HG03469 (cell line): Measurements from ENCODE around the gene SEMA3B.
"Not testable (repeated sequence)": the region's sequence is repeated elsewhere in the genome, so short reads cannot be mapped to it uniquely, and the experiment has no call there.

Source experiments
- ATAC-seq: cut with Tn5 transposase; IDR thresholded peaks from one replicate; pipeline ENCODE4 v1.9.1; 2021; ENCODE audit warnings: mild to moderate bottlenecking, moderate library complexity, moderate number of reproducible peaks; ENCODE audit not compliant: unreplicated experiment

Gene SEMA3B

GRCh38 chr3:50312041-50312440 is 43.1 kb downstream of the SEMA3B start:
- ATAC-seq = not testable (repeated sequence)

DNA sequence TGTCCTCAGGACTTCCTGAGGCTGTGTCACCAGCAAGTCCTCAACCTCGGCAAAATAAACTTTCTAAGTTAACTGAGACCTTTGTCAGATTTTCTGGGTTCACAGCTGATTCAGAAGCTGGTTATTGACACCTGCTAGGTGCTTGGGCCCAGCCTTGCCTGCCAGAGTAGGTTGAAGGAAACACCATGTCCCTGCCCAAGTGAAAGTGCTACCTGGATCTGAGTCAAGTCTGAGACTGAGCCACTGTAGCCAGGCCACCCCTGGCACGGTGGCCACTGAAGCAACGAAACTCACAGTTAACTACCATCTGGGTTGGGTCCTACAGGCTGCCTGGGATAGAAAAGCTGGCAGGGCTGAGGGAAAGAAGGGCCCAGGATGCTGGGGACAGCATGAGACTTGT is 45.4 kb downstream of the SEMA3B start:
- no peak for ATAC-seq

GRCh38 chr3:50314816-50315215 is 45.9 kb downstream of the SEMA3B start:
- ATAC-seq = no peak

DNA sequence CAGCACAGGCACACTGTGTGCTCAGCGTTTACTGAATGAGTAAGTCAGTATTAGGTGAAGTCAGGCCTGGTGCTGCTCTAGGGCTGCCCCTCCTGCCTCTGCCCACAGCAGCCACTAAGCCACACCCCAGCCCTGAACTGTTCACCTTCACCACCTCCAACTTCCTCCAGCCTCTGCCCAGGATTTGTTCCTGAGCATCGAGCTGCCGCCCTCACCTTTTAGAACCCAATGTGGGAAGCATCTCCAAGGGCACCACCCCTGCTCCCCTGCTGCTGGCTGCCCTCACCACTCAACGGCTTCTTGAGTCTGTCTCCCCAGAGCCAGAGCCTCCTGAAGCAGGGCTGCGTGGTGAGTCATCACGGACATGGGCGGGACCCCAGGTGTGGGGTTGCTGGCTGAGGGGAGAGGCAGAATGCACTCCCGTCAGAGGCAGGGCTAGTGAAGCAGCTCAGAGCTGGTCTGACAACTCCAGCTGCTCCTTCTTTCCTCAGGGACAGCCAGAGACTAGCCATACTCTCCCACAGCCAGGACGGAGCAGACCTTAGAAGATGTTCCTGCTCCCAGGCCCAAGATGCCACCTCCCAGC is 47.8 kb downstream of the SEMA3B start:
- ATAC-seq = no peak

DNA sequence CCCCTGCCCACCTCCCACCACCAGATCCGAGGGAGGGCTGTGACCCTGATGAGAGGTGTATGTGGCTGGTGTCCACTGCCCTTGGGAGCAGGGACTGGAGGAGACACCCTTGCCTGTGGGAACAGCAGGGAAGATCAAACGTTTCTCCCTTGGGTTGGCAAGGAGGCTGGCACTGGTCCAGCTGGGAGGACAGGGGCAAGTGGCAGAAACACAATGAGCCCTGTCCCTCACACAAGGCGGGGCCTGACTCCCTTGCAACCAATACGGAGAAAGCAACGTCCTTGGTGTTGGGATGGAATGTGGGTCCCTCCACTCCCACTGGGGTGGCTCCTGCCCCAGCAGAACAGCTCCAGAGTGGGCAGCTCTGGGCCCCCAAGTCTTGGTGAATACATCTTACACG is 48.4 kb downstream of the SEMA3B start:
- ATAC-seq = no peak

- no peak for ATAC-seq
Observed at GRCh38 chr3:50318163-50318562, 49.2 kb downstream of the SEMA3B start.

GRCh38 chr3:50318615-50319014 is 49.7 kb downstream of the SEMA3B start:
- no peak for ATAC-seq

DNA sequence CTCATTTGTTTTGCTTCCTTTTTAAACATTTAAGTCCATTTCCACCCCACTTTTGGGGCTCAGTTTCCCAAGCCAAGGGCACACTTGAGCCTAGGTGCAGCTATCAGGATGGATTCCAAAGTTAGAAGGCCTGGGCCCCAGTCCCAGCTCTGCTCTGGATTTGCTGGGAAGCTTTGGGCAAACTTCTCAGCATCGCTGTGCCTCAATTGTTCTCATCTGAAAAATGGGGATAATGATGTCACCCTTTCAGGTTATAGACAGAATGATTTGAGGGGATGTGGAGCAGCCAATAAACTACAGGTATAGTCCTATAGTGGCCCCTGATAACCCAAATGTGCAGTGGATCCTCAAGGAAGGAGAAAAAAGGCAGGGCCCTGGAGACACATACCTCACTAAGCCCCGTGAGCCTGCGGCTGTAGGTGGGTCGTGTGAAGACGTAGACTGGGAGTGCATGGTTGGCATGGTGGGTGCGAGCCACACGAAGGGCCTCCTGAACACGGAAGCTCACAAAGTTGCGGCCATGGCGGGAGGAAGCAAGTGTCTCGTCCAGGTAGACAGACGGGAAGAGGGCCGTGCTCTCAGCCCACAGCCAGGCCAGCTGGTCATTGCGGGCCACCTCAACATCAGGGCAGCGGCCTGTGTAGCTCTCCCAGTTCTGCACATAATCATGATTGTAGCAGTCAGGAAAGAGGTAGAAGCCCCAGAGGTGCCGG is 50.4 kb downstream of the SEMA3B start:
- no peak for ATAC-seq

DNA sequence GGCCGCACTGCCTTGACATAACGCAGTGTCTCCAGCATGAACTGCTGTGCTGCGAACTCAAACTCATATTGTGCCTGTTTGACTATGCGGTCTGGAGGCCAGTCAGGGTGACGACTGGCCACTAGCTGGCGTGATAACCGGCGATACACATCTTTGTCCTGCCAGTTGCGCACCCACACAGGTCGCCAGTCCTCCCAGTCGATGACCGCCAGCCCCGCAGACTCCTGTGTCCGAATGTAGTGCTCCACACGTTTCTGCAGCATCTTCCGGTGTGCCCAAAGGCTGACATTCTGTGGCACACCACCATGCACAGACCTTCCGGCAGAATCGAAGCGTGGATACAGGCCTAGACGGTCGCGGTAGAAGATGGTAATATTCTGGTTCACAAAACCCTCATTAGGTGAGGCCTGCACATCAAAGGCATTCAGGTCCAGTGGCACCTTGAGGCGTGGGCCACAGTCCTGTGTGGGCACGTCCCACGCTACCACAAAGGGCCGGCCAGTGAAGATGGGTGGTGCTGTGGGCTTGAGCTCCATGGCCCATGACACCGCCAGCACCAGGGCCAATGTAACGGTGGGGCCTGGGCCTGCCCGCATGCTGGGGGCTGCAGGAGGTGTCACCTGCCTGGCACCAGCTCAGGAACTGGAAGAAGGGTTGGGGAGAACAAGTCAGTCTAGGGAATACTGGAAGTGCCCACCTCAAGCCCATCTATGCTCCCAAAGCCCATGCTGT is 51.1 kb downstream of the SEMA3B start:
- no peak for ATAC-seq

DNA sequence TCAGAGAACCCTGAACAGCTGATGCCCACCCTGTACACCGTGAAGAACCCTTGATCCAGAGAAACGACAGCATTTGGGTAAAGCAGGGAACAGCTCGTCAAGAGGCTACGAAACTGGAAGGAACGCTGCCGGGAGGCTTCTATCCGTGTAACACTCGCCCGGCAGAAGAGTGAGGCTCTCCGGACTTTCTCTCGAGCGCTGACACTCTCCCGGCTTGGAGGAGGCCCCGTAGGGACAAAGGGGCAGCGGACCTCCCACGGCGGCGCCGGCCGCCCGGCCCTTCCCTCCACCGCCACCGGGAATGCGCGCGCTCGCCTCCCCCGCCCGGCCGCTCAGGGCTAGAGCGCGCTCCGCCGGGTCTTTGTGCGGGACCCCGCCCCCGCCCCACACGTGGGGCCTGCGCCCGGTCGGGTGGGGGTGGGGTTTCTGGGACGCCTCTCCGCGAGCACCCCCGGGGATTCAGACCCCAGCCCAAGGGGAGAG is 51.9 kb downstream of the SEMA3B start:
- peak; percentile 23 for ATAC-seq

DNA sequence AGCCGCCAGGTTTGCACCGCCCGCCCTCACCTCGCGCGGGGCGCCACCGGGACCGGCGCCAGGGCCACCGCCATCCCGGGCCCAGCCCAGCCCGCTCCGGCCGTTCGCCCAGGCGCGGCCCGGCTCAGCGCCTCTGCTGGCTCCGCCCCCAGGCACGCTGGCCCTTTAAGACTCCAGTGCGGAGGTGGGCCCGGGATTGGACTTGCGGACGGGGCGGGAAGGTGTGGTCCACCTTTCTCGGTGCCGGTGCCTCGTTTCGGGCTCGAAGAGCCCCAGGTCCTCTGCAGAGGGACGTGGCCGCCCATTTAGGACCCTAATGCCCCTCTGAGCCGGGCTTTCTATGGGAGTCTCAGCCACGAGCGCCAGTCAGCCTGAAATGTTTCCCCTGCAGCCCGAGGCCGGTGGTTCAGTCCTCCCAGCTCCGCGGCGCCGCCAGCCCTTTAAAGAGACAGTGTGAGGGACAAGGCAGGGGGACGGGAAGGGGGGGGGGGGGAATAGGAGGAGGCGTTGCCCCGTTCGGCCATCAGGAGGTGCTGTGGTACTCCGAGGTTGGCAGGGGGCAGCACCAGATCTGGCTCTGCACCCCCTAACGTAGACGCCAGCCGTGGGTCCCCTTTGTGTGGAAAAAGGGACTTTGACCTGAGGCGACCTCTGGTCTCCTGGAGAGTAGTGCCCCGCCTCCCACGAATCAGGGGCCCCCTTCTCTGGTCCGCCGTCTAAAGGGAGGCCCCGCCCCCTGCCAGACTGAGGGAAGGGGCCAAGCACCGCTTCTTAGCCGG is 52.6 kb downstream of the SEMA3B start:
- ATAC-seq = peak; percentile 41

- no peak for ATAC-seq
Observed at GRCh38 chr3:50322115-50322385, 53.1 kb downstream of the SEMA3B start.

GRCh38 chr3:50322386-50323091 is 53.6 kb downstream of the SEMA3B start, which contains the start of gene HYAL2:
Gene HYAL2 (minus strand): TSS chr3:50322745. CDS start chr3:50320489, 2,256 bp downstream.
- ATAC-seq = no peak

DNA sequence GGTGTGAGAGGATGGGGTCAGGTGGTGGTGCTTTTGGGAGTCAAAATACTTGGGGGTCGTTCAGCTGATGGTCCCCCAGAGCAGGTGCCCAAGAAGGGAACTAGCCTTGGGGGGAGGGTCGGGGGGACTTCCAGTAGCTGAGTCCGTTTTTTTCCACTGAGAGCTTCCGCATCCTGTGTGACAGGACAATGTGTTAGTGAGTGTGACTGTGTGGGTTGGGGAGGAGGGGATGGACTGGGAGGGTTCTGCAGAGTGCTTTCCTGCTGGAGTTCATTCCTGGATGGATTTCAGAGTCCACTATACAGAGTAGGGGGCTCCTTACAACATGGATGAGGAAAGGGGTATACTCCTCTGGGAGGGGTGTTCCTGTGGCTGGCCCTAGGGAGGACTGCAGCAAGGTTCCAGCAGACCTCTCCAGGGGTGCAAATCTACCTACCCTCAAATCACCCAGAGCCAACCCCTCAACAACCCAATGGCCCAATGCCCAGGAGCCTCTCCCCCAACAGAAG is 54.2 kb downstream of the SEMA3B start:
- no peak for ATAC-seq

DNA sequence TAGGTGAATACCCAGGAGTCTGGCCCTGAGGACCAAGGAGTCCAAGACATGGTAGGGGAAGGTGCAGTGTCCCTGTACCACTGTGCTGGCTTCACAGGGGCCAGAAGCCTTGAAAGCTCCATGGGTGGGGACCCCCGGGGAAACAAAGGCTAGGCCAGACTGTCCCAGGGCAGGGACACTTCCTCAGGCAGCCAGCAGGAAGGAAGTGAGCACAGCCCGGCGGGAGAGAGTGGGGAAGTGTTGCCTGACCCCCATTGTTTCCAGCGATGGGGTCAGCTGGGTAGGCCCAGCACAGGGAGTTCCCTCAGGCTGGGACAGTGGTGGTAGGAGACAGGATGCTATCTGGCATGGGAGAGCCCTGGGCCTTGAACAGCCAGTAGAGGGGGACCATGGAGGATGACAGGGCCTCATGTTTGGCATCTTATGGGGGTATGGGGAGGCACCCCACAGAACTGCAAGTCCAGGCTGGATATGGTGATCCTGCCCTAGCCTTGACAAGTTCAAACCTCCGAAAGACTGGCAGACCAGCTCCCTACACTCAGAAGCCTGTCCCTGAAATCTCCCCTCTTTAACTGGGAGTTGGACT is 54.8 kb downstream of the SEMA3B start:
- ATAC-seq = no peak

GRCh38 chr3:50324351-50325112 is 55.6 kb downstream of the SEMA3B start:
- ATAC-seq = no peak

- no peak for ATAC-seq
Observed at GRCh38 chr3:50325113-50325480, 56.1 kb downstream of the SEMA3B start.

DNA sequence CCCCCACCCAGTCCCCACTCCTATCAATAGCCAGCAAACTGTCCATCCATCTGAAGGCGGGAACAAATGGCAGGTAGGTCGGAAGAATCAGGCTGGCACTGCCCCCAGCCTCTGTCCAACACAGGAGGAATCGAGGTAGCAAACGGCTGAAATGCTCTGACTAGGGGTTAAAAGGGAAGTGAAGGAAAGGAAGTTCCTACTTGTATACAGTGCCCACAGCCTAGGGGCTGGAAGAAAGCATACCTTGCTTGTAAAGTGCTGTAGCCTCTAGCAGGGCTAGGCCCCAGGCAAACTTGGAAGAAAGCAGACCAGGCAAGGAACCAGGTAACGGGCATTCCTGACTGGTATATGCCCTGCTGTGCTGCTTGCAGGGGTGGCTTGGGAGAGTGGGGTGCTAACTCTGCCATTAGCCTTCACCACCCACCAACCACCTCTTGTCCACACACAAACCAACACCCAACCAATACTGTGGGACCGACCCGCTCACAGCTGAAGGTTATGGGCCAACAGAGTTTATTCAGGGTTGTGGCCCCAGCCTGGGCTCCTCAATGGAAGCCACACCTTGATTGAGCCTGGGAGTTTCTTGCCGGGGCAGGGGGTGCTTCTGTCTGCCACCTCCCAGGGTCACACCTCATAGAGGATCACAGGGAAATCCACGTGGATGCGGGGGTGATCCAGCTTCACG is 56.7 kb downstream of the SEMA3B start:
- ATAC-seq = no peak

GRCh38 chr3:50326182-50326541 is 57.2 kb downstream of the SEMA3B start:
- ATAC-seq = no peak
